Neuronal stem cell (in vitro differentiated cells): Measurements from ENCODE around the gene APRT.
A peak's percentile ranks its signal among the peaks of the same experiment; 100 is the strongest.
"Not testable (repeated sequence)": the region's sequence is repeated elsewhere in the genome, so short reads cannot be mapped to it uniquely, and the experiment has no call there.

ENCODE experiments used
- DNase-seq: peaks from one replicate; pipeline ENCODE4 v3.0.0-alpha.2; 2013; ENCODE audit warnings: low spot score
- H2AFZ ChIP-seq: one replicate; pipeline ENCODE4 v1.6.1; 2013; ENCODE audit warnings: mild to moderate bottlenecking, low read length, inconsistent platforms
- H2AK5ac ChIP-seq: 2 replicates; pipeline ENCODE4 v1.6.1; 2013; ENCODE audit warnings: low read depth, mild to moderate bottlenecking, inconsistent platforms, low read length, moderate library complexity, mixed read lengths
- H2BK120ac ChIP-seq: 2 replicates; pipeline ENCODE4 v1.6.1; 2013; ENCODE audit warnings: low read depth, mild to moderate bottlenecking, inconsistent platforms, low read length, moderate library complexity, mixed read lengths
- H2BK12ac ChIP-seq: one replicate; pipeline ENCODE4 v1.6.1; 2013; ENCODE audit warnings: low read length, inconsistent platforms
- H2BK15ac ChIP-seq: 2 replicates; pipeline ENCODE4 v1.6.1; 2013; ENCODE audit warnings: mild to moderate bottlenecking, low read length, inconsistent platforms, mixed read lengths
- H2BK5ac ChIP-seq: one replicate; pipeline ENCODE4 v1.6.1; 2013; ENCODE audit warnings: inconsistent platforms, mild to moderate bottlenecking, low read length, moderate library complexity
- H3K14ac ChIP-seq: one replicate; pipeline ENCODE4 v1.6.1; 2013; ENCODE audit warnings: low read length, inconsistent platforms
- H3K18ac ChIP-seq: 2 replicates; pipeline ENCODE4 v1.6.1; 2013; ENCODE audit warnings: low read length, inconsistent platforms
- H3K23ac ChIP-seq: 2 replicates; pipeline ENCODE4 v1.6.1; 2013; ENCODE audit warnings: low read depth, mild to moderate bottlenecking, mixed read lengths, low read length, inconsistent platforms; ENCODE audit not compliant: poor library complexity
- H3K27ac ChIP-seq: replicated peaks from 3 replicates; pipeline ENCODE4 v1.5.1; 2013; ENCODE audit warnings: low read length, inconsistent platforms
- H3K27me3 ChIP-seq, 3 experiments: 2 replicates each; pipeline ENCODE4 v1.6.1; 2013; ENCODE audit warnings: low read length in 3 of 3, mild to moderate bottlenecking in 2 of 3, inconsistent platforms in 1 of 3, low read depth in 1 of 3, mixed read lengths in 1 of 3, moderate library complexity in 1 of 3; ENCODE audit not compliant: control insufficient read depth in 3 of 3, insufficient read depth in 3 of 3
- H3K36me3 ChIP-seq, 2 donors: replicated peaks in 1 of 2; 2 replicates each; pipeline ENCODE4 v1.6.1; 2013; ENCODE audit warnings: low read length in 2 of 2; ENCODE audit not compliant: control insufficient read depth in 2 of 2, insufficient read depth in 2 of 2
- H3K4ac ChIP-seq: 2 replicates; pipeline ENCODE4 v1.6.1; 2013; ENCODE audit warnings: inconsistent platforms, mild to moderate bottlenecking, low read length, moderate library complexity
- H3K4me1 ChIP-seq, 2 donors: 1 replicate in 1 of 2; 2 replicates in 1 of 2; pipeline ENCODE4 v1.6.1; 2013; ENCODE audit warnings: low read length in 2 of 2, low read depth in 1 of 2; ENCODE audit not compliant: control insufficient read depth in 2 of 2, insufficient read depth in 1 of 2
- H3K4me2 ChIP-seq: one replicate; pipeline ENCODE4 v1.6.1; 2013; ENCODE audit warnings: mild to moderate bottlenecking, low read length, inconsistent platforms; ENCODE audit not compliant: insufficient read depth, poor library complexity, severe bottlenecking
- H3K4me3 ChIP-seq, 2 donors: 2 replicates each; pipeline ENCODE4 v1.5.1; 2013; ENCODE audit warnings: low read length in 2 of 2, mild to moderate bottlenecking in 2 of 2, inconsistent platforms in 1 of 2, moderate library complexity in 1 of 2
- H3K79me1 ChIP-seq: one replicate; pipeline ENCODE4 v1.6.1; 2013; ENCODE audit warnings: low read depth, mild to moderate bottlenecking, inconsistent platforms, low read length, moderate library complexity
- H3K9ac ChIP-seq: one replicate; pipeline ENCODE4 v1.6.1; 2013; ENCODE audit warnings: mild to moderate bottlenecking, low read depth, low read length, inconsistent platforms; ENCODE audit not compliant: poor library complexity
- H3K9me3 ChIP-seq, 2 donors: replicated peaks in 1 of 2; 2 replicates each; pipeline versions ENCODE3 to v1.6.1; 2013; ENCODE audit warnings: low read length in 2 of 2, mild to moderate bottlenecking in 2 of 2, inconsistent platforms in 1 of 2, low read depth in 1 of 2, mixed read lengths in 1 of 2, moderate library complexity in 1 of 2; ENCODE audit not compliant: control insufficient read depth in 2 of 2, insufficient read depth in 1 of 2
- H4K8ac ChIP-seq: one replicate; pipeline ENCODE4 v1.6.1; 2013; ENCODE audit warnings: low read depth, mild to moderate bottlenecking, inconsistent platforms, low read length, moderate library complexity
- H4K91ac ChIP-seq: one replicate; pipeline ENCODE4 v1.6.1; 2013; ENCODE audit warnings: low read length, low read depth, mild to moderate bottlenecking, inconsistent platforms; ENCODE audit not compliant: poor library complexity
- WGBS, 2 donors: extraction: QIAGEN DNeasy Blood & Tissue Kit; methylation state at CpG; one replicate each; pipeline ENCODE4 v1.1.7; 2013; ENCODE audit warnings: missing lambda C conversion rate in 2 of 2, mixed read lengths in 1 of 2; ENCODE audit not compliant: insufficient read length in 2 of 2, insufficient replicate concordance in 1 of 2; ENCODE audit errors: extremely low coverage in 2 of 2; 5-methylcytosine and 5-hydroxymethylcytosine counted together

Gene APRT

DNA sequence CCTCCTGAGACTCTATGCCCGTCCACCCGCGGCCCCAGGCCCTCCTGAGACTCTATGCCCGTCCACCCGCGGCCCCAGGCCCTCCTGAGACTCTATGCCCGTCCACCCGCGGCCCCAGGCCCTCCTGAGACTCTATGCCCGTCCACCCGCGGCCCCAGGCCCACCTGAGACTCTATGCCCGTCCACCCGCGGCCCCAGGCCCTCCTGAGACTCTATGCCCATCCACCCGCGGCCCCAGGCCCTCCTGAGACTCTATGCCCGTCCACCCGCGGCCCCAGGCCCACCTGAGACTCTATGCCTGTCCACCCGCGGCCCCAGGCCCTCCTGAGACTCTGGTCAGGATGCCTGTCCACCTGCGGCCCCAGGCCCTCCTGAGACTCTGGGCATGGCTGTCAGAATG is 39.9 kb downstream of the APRT start:
- Histone ChIP-seq H3K14ac (peak overlapping the region; percentile 71), H3K4me1 (peaks cover 30 to 43% of the 10 kb centered on the region in 2 donors), H2BK15ac (peak overlapping the region; percentile 45), H2BK12ac (peak overlapping the region; percentile 46), H3K18ac (peak overlapping the region; percentile 83), H3K79me1 (peaks cover 11% of the 10 kb centered on the region), H3K27me3 (peaks cover 0 to 13% (median 0%) of the 10 kb centered on the region in 3 experiments), H2AK5ac (peak overlapping the region; percentile 97), H2BK120ac (peak overlapping the region; percentile 44)
- H3K4ac ChIP-seq, H3K4me2 ChIP-seq, H3K23ac ChIP-seq, H4K91ac ChIP-seq, H2BK5ac ChIP-seq, H4K8ac ChIP-seq, H3K9me3 ChIP-seq, DNase-seq, H3K4me3 ChIP-seq, H2AFZ ChIP-seq, H3K27ac ChIP-seq, H3K36me3 ChIP-seq, H3K9ac ChIP-seq: not testable (repeated sequence)
- no CpG with 5 or more reads among the region's 23 CpGs for WGBS, 2 donors

GRCh38 chr16:88771294-88771772 is 40.4 kb downstream of the APRT start:
- Histone ChIP-seq H3K4me3 (no peak overlapping the region), H2BK15ac (peak overlapping the region; percentile 90), H2AFZ (no peak overlapping the region), H3K23ac (peak overlapping the region; percentile 99), H3K27me3 (peaks cover 0 to 13% (median 0%) of the 10 kb centered on the region in 3 experiments), H4K8ac (no peak overlapping the region), H2BK12ac (peak overlapping the region; percentile 93), H2AK5ac (peak overlapping the region; percentile 97), H3K4ac (peak overlapping the region; percentile 95), H3K14ac (no peak overlapping the region), H3K4me2 (peak overlapping the region; percentile 19), H3K9ac (no peak overlapping the region), H3K27ac (no peak overlapping the region), H2BK5ac (no peak overlapping the region), H3K36me3 (no peaks in the 10 kb centered on the region), H2BK120ac (no peak overlapping the region), H3K4me1 (peaks cover 30 to 42% of the 10 kb centered on the region in 2 donors), H4K91ac (no peak overlapping the region), H3K79me1 (peaks cover 7% of the 10 kb centered on the region), H3K18ac (peak overlapping the region; percentile 94), H3K9me3 (peaks cover 0 to 2% of the 10 kb centered on the region in 2 donors)
- no peak for DNase-seq
- WGBS, 2 donors: no CpG with 5 or more reads among the region's 19 CpGs

GRCh38 chr16:88770461-88771293 is 41.1 kb downstream of the APRT start:
- H3K9me3 ChIP-seq: peaks cover 0 to 2% of the 10 kb centered on the region in 2 donors
- peak overlapping the region; percentile 97 for H3K4ac ChIP-seq
- peak overlapping the region; percentile 81 for H2BK120ac ChIP-seq
- peak overlapping the region; percentile 99 for H3K14ac ChIP-seq
- peaks cover 30 to 42% of the 10 kb centered on the region in 2 donors for H3K4me1 ChIP-seq
- H3K9ac ChIP-seq: peak overlapping the region; percentile 77
- H3K4me2 ChIP-seq: peak overlapping the region; percentile 18
- DNase-seq: peak; percentile 60
- H3K36me3 ChIP-seq: no peaks in the 10 kb centered on the region
- H2BK15ac ChIP-seq: peak overlapping the region; percentile 99
- peaks cover 7% of the 10 kb centered on the region for H3K79me1 ChIP-seq
- no peak overlapping the region for H2AFZ ChIP-seq
- peak overlapping the region; percentile 98 for H3K18ac ChIP-seq
- H3K27ac ChIP-seq: peak overlapping the region; percentile 56
- peak overlapping the region; percentile 99 for H3K23ac ChIP-seq
- H3K4me3 ChIP-seq: no peak overlapping the region
- H3K27me3 ChIP-seq: peaks cover 0 to 13% (median 0%) of the 10 kb centered on the region in 3 experiments
- H2BK5ac ChIP-seq: peak overlapping the region; percentile 82
- WGBS, 2 donors: no CpG with 5 or more reads among the region's 41 CpGs
- H2BK12ac ChIP-seq: peak overlapping the region; percentile 97
- H4K8ac ChIP-seq: peak overlapping the region; percentile 43
- H4K91ac ChIP-seq: peak overlapping the region; percentile 85
- H2AK5ac ChIP-seq: peak overlapping the region; percentile 100
